Measurements from ENCODE around the gene RBM4B. TPM values are rescaled to one million over a fixed set of nuclear protein-coding genes. Genes with fewer than 3 reads are reported as not detected.
"Not testable (repeated sequence)": the region's sequence is repeated elsewhere in the genome, so short reads cannot be mapped to it uniquely, and the experiment has no call there.

The RBM4B gene
- total RNA-seq, 1 experiment from 2014 or later, result 9.5 TPM

GRCh38 chr11:66641834-66642233, 35.9 kb downstream of the RBM4B start:
- peaks cover 86% of the 10 kb centered on the region for H3K36me3 Mint-ChIP-seq (ENCODE audit: insufficient read depth, unreplicated experiment)
- H3K4me3 Mint-ChIP-seq (ENCODE audit: unreplicated experiment), result peak overlapping the region; percentile 97
- TF ChIP-seq, protein P1, sequence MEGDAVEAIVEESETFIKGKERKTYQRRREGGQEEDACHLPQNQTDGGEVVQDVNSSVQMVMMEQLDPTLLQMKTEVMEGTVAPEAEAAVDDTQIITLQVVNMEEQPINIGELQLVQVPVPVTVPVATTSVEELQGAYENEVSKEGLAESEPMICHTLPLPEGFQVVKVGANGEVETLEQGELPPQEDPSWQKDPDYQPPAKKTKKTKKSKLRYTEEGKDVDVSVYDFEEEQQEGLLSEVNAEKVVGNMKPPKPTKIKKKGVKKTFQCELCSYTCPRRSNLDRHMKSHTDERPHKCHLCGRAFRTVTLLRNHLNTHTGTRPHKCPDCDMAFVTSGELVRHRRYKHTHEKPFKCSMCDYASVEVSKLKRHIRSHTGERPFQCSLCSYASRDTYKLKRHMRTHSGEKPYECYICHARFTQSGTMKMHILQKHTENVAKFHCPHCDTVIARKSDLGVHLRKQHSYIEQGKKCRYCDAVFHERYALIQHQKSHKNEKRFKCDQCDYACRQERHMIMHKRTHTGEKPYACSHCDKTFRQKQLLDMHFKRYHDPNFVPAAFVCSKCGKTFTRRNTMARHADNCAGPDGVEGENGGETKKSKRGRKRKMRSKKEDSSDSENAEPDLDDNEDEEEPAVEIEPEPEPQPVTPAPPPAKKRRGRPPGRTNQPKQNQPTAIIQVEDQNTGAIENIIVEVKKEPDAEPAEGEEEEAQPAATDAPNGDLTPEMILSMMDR (IDR thresholded peaks at IDR 0.05; ENCODE audit: unreplicated experiment), result no peak
- ChIA-PET POLR2A (interaction anchor here (1.0 to 17.6 kb wide), 2 partner anchors 13 to 22 kb away, joined by 5 to 420 read pairs; partner anchors contain the start of gene RBM14), CTCF (no interaction called here)
- intact Hi-C loops (cut with micrococcal nuclease), result loop anchor here (5.0 kb wide), 1 partner anchor 65 kb away; no protein-coding TSS in a partner anchor
- DNase-seq (ENCODE audit: unreplicated experiment), result no peak
- BruUV-seq (replicated peaks), result no TSS peak
- H3K27ac Mint-ChIP-seq (ENCODE audit: low read depth, unreplicated experiment), result peak overlapping the region; percentile 55
- no peaks in the 10 kb centered on the region for H3K27me3 Mint-ChIP-seq (ENCODE audit: insufficient read depth, unreplicated experiment)
- H3K9me3 Mint-ChIP-seq (ENCODE audit: unreplicated experiment), result no peaks in the 10 kb centered on the region
- H3K4me1 Mint-ChIP-seq (ENCODE audit: insufficient read depth, unreplicated experiment), result peaks cover 62% of the 10 kb centered on the region

GRCh38 chr11:66639814-66640340, 37.8 kb downstream of the RBM4B start:
- CTCF ChIA-PET, result interaction anchor here (1.0 to 1.8 kb wide), 3 partner anchors 11 to 39 kb away, joined by 3 to 5 read pairs (median 3); no protein-coding TSS in a partner anchor
- H3K36me3 Mint-ChIP-seq (ENCODE audit: insufficient read depth, unreplicated experiment), result peaks cover 67% of the 10 kb centered on the region
- not testable (repeated sequence) for H3K27me3 Mint-ChIP-seq (ENCODE audit: insufficient read depth, unreplicated experiment)

GRCh38 chr11:66639066-66639813, 38.4 kb downstream of the RBM4B start:
- ChIA-PET CTCF (interaction anchor here (0.6 to 1.8 kb wide), 5 partner anchors 10 to 39 kb away, joined by 3 to 5 read pairs (median 3); no protein-coding TSS in a partner anchor), POLR2A (interaction anchor here (0.6 to 17.6 kb wide), 29 partner anchors 9 to 1100 kb away, joined by 3 to 420 read pairs (median 6); partner anchors contain the start of genes ACTN3, BRMS1, CCDC87 and CCS)
- Mint-ChIP-seq H3K36me3 (ENCODE audit: insufficient read depth, unreplicated experiment) (peaks cover 67% of the 10 kb centered on the region), H3K4me3 (ENCODE audit: unreplicated experiment) (peak overlapping the region; percentile 97), H3K9me3 (ENCODE audit: unreplicated experiment) (no peaks in the 10 kb centered on the region), H3K4me1 (ENCODE audit: insufficient read depth, unreplicated experiment) (peaks cover 44% of the 10 kb centered on the region), H3K27me3 (ENCODE audit: insufficient read depth, unreplicated experiment) (no peaks in the 10 kb centered on the region), H3K27ac (ENCODE audit: low read depth, unreplicated experiment) (peak overlapping the region; percentile 98)
- TF ChIP-seq, protein P1 (IDR thresholded peaks at IDR 0.05; ENCODE audit: unreplicated experiment), result no peak
- intact Hi-C loops (cut with micrococcal nuclease), result no loop called here
- peak; percentile 40 for DNase-seq (ENCODE audit: unreplicated experiment)
- TSS peak; percentile 55 for BruUV-seq (replicated peaks)

More at GRCh38 chr11:66639814-66640340, 37.8 kb downstream of the RBM4B start:
- Mint-ChIP-seq H3K4me3 (ENCODE audit: unreplicated experiment) (peak overlapping the region; percentile 97), H3K4me1 (ENCODE audit: insufficient read depth, unreplicated experiment) (peaks cover 50% of the 10 kb centered on the region), H3K27ac (ENCODE audit: low read depth, unreplicated experiment) (peak overlapping the region; percentile 98)
- POLR2A ChIA-PET, result interaction anchor here (0.7 to 17.6 kb wide), 14 partner anchors 9 to 295 kb away, joined by 3 to 420 read pairs (median 17); partner anchors contain the start of genes ACTN3, BRMS1, CTSF and DPP3
- not testable (repeated sequence) for DNase-seq (ENCODE audit: unreplicated experiment); H3K9me3 Mint-ChIP-seq (ENCODE audit: unreplicated experiment); BruUV-seq (replicated peaks)
- intact Hi-C loops (cut with micrococcal nuclease), result loop anchor here (5.0 kb wide), 1 partner anchor 63 kb away; no protein-coding TSS in a partner anchor

GRCh38 chr11:66638177-66639065, 39.3 kb downstream of the RBM4B start, which contains the start of gene RBM4:
Gene RBM4 (plus strand): TSS chr11:66638703. CDS start chr11:66639712, 1,009 bp downstream.
- peak within 1 kb of the TSS; percentile 98 for H3K27ac Mint-ChIP-seq (ENCODE audit: low read depth, unreplicated experiment)
- CTCF ChIA-PET, result interaction anchor here (0.6 to 1.8 kb wide), 10 partner anchors 9 to 1362 kb away, joined by 3 to 5 read pairs (median 3); no protein-coding TSS in a partner anchor

More at GRCh38 chr11:66638177-66639065, 39.3 kb downstream of the RBM4B start, which contains the start of gene RBM4:
- H3K4me3 Mint-ChIP-seq (ENCODE audit: unreplicated experiment), result peak within 1 kb of the TSS; percentile 97
- no peaks in the 10 kb centered on the region for H3K9me3 Mint-ChIP-seq (ENCODE audit: unreplicated experiment)
- peak; percentile 100 for DNase-seq (ENCODE audit: unreplicated experiment)
- TF ChIP-seq, protein P1 (IDR thresholded peaks at IDR 0.05; ENCODE audit: unreplicated experiment), result no peak
- H3K27me3 Mint-ChIP-seq (ENCODE audit: insufficient read depth, unreplicated experiment), result no peaks in the 10 kb centered on the region
- intact Hi-C loops (cut with micrococcal nuclease), result loop anchor here (1.0 kb wide), 1 partner anchor 128 kb away; the partner anchor contains the start of gene BBS1
- H3K36me3 Mint-ChIP-seq (ENCODE audit: insufficient read depth, unreplicated experiment), result peaks cover 65% of the 10 kb centered on the region
- POLR2A ChIA-PET, result interaction anchor here (0.6 to 17.6 kb wide), 36 partner anchors 10 to 1099 kb away, joined by 3 to 420 read pairs (median 5); partner anchors contain the start of genes ACTN3, BRMS1, CCDC87 and CCS
- BruUV-seq (replicated peaks), result no TSS peak
- peaks cover 44% of the 10 kb centered on the region for H3K4me1 Mint-ChIP-seq (ENCODE audit: insufficient read depth, unreplicated experiment)
